ENCODE measurements around the gene TWIST1. TPM values are rescaled to one million over a fixed set of nuclear protein-coding genes. Genes with fewer than 3 reads are reported as not detected.

Gene TWIST1
- total RNA-seq, 4 donors from 2014 or later: 13.6 to 45.9 (median 28.4) TPM

GRCh38 chr7:19105546-19105945 lies 11.9 kb downstream of the TWIST1 start:
- TF ChIP-seq POLR2A (IDR thresholded peaks at IDR 0.05): no peak
- no peak for TF ChIP-seq EP300 (IDR thresholded peaks at IDR 0.05)
- WGBS, 2 donors: 36 to 43% methylated on average over 4 of the region's 4 CpGs
- H3K27me3 ChIP-seq: peaks cover 0 to 90% of the 10 kb centered on the region in 2 donors
- no peaks in the 10 kb centered on the region for H3K36me3 ChIP-seq
- H3K4me1 ChIP-seq: peaks cover 0 to 33% (median 7%) of the 10 kb centered on the region in 4 donors
- DNase-seq (ENCODE audit: low spot score in 2 of 2): no peak
- H3K4me3 ChIP-seq: no peak overlapping the region
- no peak overlapping the region for H3K27ac ChIP-seq
- no peaks in the 10 kb centered on the region for H3K9me3 ChIP-seq

GRCh38 chr7:19104811-19105210 lies 12.6 kb downstream of the TWIST1 start:
- DNase-seq (ENCODE audit: low spot score in 2 of 2): no peak
- H3K27me3 ChIP-seq: peaks cover 0 to 83% of the 10 kb centered on the region in 2 donors
- no peaks in the 10 kb centered on the region for H3K36me3 ChIP-seq
- 70 to 83% methylated on average over 4 of the region's 4 CpGs for WGBS, 2 donors
- no peak overlapping the region for H3K4me3 ChIP-seq
- TF ChIP-seq EP300 (IDR thresholded peaks at IDR 0.05) (no peak), POLR2A (IDR thresholded peaks at IDR 0.05) (no peak), CTCF (IDR thresholded peaks at IDR 0.05) (no peak)
- H3K27ac ChIP-seq: no peak overlapping the region
- peaks cover 0 to 33% (median 7%) of the 10 kb centered on the region in 4 donors for H3K4me1 ChIP-seq
- H3K9me3 ChIP-seq: no peaks in the 10 kb centered on the region

DNA sequence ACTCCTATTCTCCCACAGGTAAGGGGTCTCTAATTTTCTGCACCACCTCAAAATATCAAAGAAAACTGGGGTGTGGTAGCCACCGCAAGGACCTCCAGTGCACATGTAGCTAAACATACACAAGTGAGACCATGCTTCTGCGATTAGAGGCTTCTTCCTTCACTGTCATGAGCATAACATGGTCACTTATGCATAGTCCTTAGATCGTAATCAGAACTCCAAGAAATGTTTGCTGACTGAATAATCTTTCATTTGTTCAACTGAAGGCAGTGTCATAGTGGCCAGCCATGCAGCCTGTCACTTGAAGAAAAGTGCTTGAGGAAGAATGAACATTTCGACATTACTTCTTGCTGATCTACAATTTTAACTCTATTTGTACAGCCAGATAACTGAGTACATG lies 14.6 kb downstream of the TWIST1 start:
- H3K4me3 ChIP-seq: no peak overlapping the region
- H3K27ac ChIP-seq: no peak overlapping the region
- TF ChIP-seq POLR2A (IDR thresholded peaks at IDR 0.05) (no peak), EP300 (IDR thresholded peaks at IDR 0.05) (no peak), CTCF (IDR thresholded peaks at IDR 0.05) (no peak)
- H3K4me1 ChIP-seq: peaks cover 0 to 22% (median 7%) of the 10 kb centered on the region in 4 donors
- H3K9me3 ChIP-seq: no peaks in the 10 kb centered on the region
- H3K36me3 ChIP-seq: no peaks in the 10 kb centered on the region
- WGBS, 2 donors: 90 to 95% methylated on average over 4 of the region's 4 CpGs
- DNase-seq (ENCODE audit: low spot score in 2 of 2): no peak
- peaks cover 0 to 64% of the 10 kb centered on the region in 2 donors for H3K27me3 ChIP-seq

DNA sequence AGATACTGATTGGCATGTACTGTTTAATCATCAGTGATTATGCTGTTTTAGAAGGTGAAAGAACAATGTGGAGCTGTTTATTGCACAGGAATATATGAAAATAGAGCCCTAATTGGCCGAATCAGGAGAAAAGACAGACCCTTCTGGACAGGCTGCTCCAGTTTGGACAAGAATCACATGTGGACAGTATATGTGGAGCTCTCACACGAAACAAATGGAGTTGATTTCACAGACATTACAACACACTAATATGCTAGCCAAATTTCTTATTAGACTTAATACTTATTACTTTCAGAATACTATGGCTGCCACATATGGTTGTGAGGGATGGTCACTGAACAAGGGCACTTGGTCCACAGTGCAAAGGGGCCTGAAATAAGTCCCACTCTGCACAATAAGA lies 15.5 kb downstream of the TWIST1 start:
- WGBS, 2 donors: 75 to 78% methylated on average over 2 of the region's 2 CpGs
- no peaks in the 10 kb centered on the region for H3K9me3 ChIP-seq
- no peak overlapping the region for H3K27ac ChIP-seq
- TF ChIP-seq CTCF (IDR thresholded peaks at IDR 0.05): no peak
- no peak for TF ChIP-seq POLR2A (IDR thresholded peaks at IDR 0.05)
- TF ChIP-seq EP300 (IDR thresholded peaks at IDR 0.05): no peak
- H3K4me3 ChIP-seq: no peak overlapping the region
- no peak for DNase-seq (ENCODE audit: low spot score in 2 of 2)
- no peaks in the 10 kb centered on the region for H3K36me3 ChIP-seq
- H3K4me1 ChIP-seq: peaks cover 0 to 13% (median 5%) of the 10 kb centered on the region in 4 donors
- peaks cover 0 to 61% of the 10 kb centered on the region in 2 donors for H3K27me3 ChIP-seq

- Histone ChIP-seq H3K27me3 (peaks cover 0 to 57% of the 10 kb centered on the region in 2 donors), H3K9me3 (no peaks in the 10 kb centered on the region), H3K27ac (no peak overlapping the region), H3K4me3 (no peak overlapping the region), H3K36me3 (no peaks in the 10 kb centered on the region), H3K4me1 (peaks cover 0 to 8% (median 3%) of the 10 kb centered on the region in 4 donors)
- WGBS, 2 donors: 84 to 90% methylated on average over 1 of the region's 1 CpG
- no peak for DNase-seq (ENCODE audit: low spot score in 2 of 2)
- TF ChIP-seq CTCF (IDR thresholded peaks at IDR 0.05) (no peak), EP300 (IDR thresholded peaks at IDR 0.05) (no peak), POLR2A (IDR thresholded peaks at IDR 0.05) (no peak)
Measured at GRCh38 chr7:19101472-19101871, 16.0 kb downstream of the TWIST1 start.

GRCh38 chr7:19099924-19100323 lies 17.5 kb downstream of the TWIST1 start:
- H3K9me3 ChIP-seq: no peaks in the 10 kb centered on the region
- H3K27ac ChIP-seq: no peak overlapping the region
- 68 to 78% methylated on average over 2 of the region's 2 CpGs for WGBS, 2 donors
- no peaks in the 10 kb centered on the region for H3K4me1 ChIP-seq
- peaks cover 0 to 46% of the 10 kb centered on the region in 2 donors for H3K27me3 ChIP-seq
- DNase-seq (ENCODE audit: low spot score in 2 of 2): no peak
- TF ChIP-seq POLR2A (IDR thresholded peaks at IDR 0.05): no peak
- TF ChIP-seq EP300 (IDR thresholded peaks at IDR 0.05): no peak
- no peak for TF ChIP-seq CTCF (IDR thresholded peaks at IDR 0.05)
- H3K36me3 ChIP-seq: no peaks in the 10 kb centered on the region
- no peak overlapping the region for H3K4me3 ChIP-seq

Measured in tibial nerve (tissue), 4 donors.